ENCODE measurements around the gene THAP6. TPM values are rescaled to one million over a fixed set of nuclear protein-coding genes. Genes with fewer than 3 reads are reported as not detected.

The THAP6 gene
- total RNA-seq, 2 experiments from 2014 or later: 22.4 to 25.1 TPM

DNA sequence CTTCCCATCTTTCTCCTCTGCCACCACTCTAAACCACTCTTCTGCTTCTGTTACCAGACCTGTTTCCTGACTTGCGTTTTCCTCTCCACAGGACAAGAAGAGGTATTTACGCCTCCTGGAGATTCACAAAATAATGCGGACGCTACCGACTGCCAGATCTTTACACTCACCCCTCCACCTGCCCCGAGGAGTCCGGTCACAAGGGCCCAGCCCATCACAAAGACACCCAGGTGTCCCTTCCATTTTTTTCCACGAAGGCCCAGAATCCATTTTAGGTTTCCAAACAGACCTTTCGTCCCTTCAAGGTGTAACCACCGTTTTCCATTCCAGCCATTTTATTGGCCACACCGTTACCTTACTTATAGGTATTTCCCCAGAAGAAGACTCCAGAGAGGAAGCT is 49.8 kb downstream of the THAP6 start:
- DNase-seq (no peak), ATAC-seq (ENCODE audit: low read depth) (no peak)
- Mint-ChIP-seq H3K4me3 (no peak overlapping the region), H3K9me3 (no peaks in the 10 kb centered on the region), H3K27me3 (peaks cover 17% of the 10 kb centered on the region), H3K36me3 (no peaks in the 10 kb centered on the region), H3K27ac (no peak overlapping the region), H3K4me1 (peaks cover 4% of the 10 kb centered on the region)
- POLR2A ChIA-PET: no interaction called here

- H3K9me3 Mint-ChIP-seq: no peaks in the 10 kb centered on the region
- ATAC-seq (ENCODE audit: low read depth): no peak
- POLR2A ChIA-PET: no interaction called here
- peaks cover 13% of the 10 kb centered on the region for H3K27me3 Mint-ChIP-seq
- peaks cover 4% of the 10 kb centered on the region for H3K4me1 Mint-ChIP-seq
- no peak overlapping the region for H3K4me3 Mint-ChIP-seq
- no peak for DNase-seq
- no peak overlapping the region for H3K27ac Mint-ChIP-seq
- H3K36me3 Mint-ChIP-seq: no peaks in the 10 kb centered on the region
These were observed 51.2 kb downstream of the THAP6 start for GRCh38 chr4:75565481-75565880.

- no peak for DNase-seq
- Mint-ChIP-seq H3K4me1 (peaks cover 4% of the 10 kb centered on the region), H3K36me3 (no peaks in the 10 kb centered on the region), H3K4me3 (no peak overlapping the region), H3K27ac (no peak overlapping the region), H3K27me3 (peaks cover 17% of the 10 kb centered on the region), H3K9me3 (no peaks in the 10 kb centered on the region)
- no peak for ATAC-seq (ENCODE audit: low read depth)
- POLR2A ChIA-PET: no interaction called here
These were observed 52.6 kb downstream of the THAP6 start for GRCh38 chr4:75566911-75567310.

GRCh38 chr4:75567725-75568124 is 53.5 kb downstream of the THAP6 start:
- H3K36me3 Mint-ChIP-seq: no peaks in the 10 kb centered on the region
- peaks cover 4% of the 10 kb centered on the region for H3K4me1 Mint-ChIP-seq
- H3K27me3 Mint-ChIP-seq: peaks cover 22% of the 10 kb centered on the region
- DNase-seq (no peak), ATAC-seq (ENCODE audit: low read depth) (no peak)
- no peak overlapping the region for H3K4me3 Mint-ChIP-seq
- no peaks in the 10 kb centered on the region for H3K9me3 Mint-ChIP-seq
- no peak overlapping the region for H3K27ac Mint-ChIP-seq
- POLR2A ChIA-PET: no interaction called here

Other genes starting within 250 kb of the THAP6 start
- gene RCHY1, start 70 bp upstream of the THAP6 start, total RNA-seq: 10 to 100 TPM; 27.4 to 29.2 TPM
- gene ODAPH, start 41.6 kb downstream of the THAP6 start, total RNA-seq: under 1 TPM in 1 of 2 experiments, not detected in 1; 0.31 TPM
- under 1 TPM; 0.22 to 0.45 TPM for gene CDKL2, start 116.1 kb downstream of the THAP6 start, total RNA-seq
- 100 to 1,000 TPM; 165 to 179 TPM for gene G3BP2, start 158.9 kb downstream of the THAP6 start, total RNA-seq
- gene USO1, start 210.1 kb downstream of the THAP6 start, total RNA-seq: 10 to 100 TPM; 32.3 to 34.6 TPM

All from activated naive CD8-positive, alpha-beta T cell treated with anti-CD3 and anti-CD28 coated beads, Interleukin-2, amount 10 ng/mL, durations not matched to agents 7 days and 5 days (primary cell).